Measurements from ENCODE around the gene NECTIN2. TPM values are rescaled to one million over a fixed set of nuclear protein-coding genes. Genes with fewer than 3 reads are reported as not detected.
"Not testable (repeated sequence)": the region's sequence is repeated elsewhere in the genome, so short reads cannot be mapped to it uniquely, and the experiment has no call there.

Gene NECTIN2
- total RNA-seq, 1 donor from 2014 or later: 183 TPM

- DNase-seq (ENCODE audit: low read depth): no peak
Observed at GRCh38 chr19:44884566-44884965, 38.5 kb downstream of the NECTIN2 start.

GRCh38 chr19:44886141-44886540 is 40.0 kb downstream of the NECTIN2 start:
- DNase-seq (ENCODE audit: low read depth): no peak

GRCh38 chr19:44887648-44888047 is 41.6 kb downstream of the NECTIN2 start:
- DNase-seq (ENCODE audit: low read depth): no peak

GRCh38 chr19:44888335-44888734 is 42.2 kb downstream of the NECTIN2 start:
- not testable (repeated sequence) for DNase-seq (ENCODE audit: low read depth)

GRCh38 chr19:44889830-44890365 is 43.8 kb downstream of the NECTIN2 start:
- no peak for DNase-seq (ENCODE audit: low read depth)

GRCh38 chr19:44890366-44891015 is 44.4 kb downstream of the NECTIN2 start:
- peak; percentile 99 for DNase-seq (ENCODE audit: low read depth)

GRCh38 chr19:44891016-44891882 is 45.2 kb downstream of the NECTIN2 start, which contains the start of gene TOMM40:
TSS of gene TOMM40 (plus strand) at chr19:44891254. CDS start at chr19:44891416, 162 bp downstream.
- DNase-seq (ENCODE audit: low read depth): peak; percentile 99

- no peak for DNase-seq (ENCODE audit: low read depth)
Observed at GRCh38 chr19:44892932-44893331, 46.8 kb downstream of the NECTIN2 start.

- no peak for DNase-seq (ENCODE audit: low read depth)
Observed at GRCh38 chr19:44893332-44894051, 47.4 kb downstream of the NECTIN2 start.

GRCh38 chr19:44894052-44894400 is 47.9 kb downstream of the NECTIN2 start:
- DNase-seq (ENCODE audit: low read depth): no peak

- no peak for DNase-seq (ENCODE audit: low read depth)
Observed at GRCh38 chr19:44894946-44895345, 48.8 kb downstream of the NECTIN2 start.

GRCh38 chr19:44897835-44898234 is 51.7 kb downstream of the NECTIN2 start:
- no peak for DNase-seq (ENCODE audit: low read depth)

- DNase-seq (ENCODE audit: low read depth): no peak
Observed at GRCh38 chr19:44900328-44901244, 54.5 kb downstream of the NECTIN2 start.

- no peak for DNase-seq (ENCODE audit: low read depth)
Observed at GRCh38 chr19:44903216-44903601, 57.1 kb downstream of the NECTIN2 start.

- DNase-seq (ENCODE audit: low read depth): no peak
Observed at GRCh38 chr19:44903602-44904425, 57.7 kb downstream of the NECTIN2 start.

- DNase-seq (ENCODE audit: low read depth): no peak
Observed at GRCh38 chr19:44904426-44904994, 58.4 kb downstream of the NECTIN2 start.

- DNase-seq (ENCODE audit: low read depth): no peak
Observed at GRCh38 chr19:44905437-44906160, 59.5 kb downstream of the NECTIN2 start, which contains the start of gene APOE. TSS of gene APOE (plus strand) at chr19:44905796. CDS start at chr19:44906625, 829 bp downstream.

- no peak for DNase-seq (ENCODE audit: low read depth)
Observed at GRCh38 chr19:44907613-44908012, 61.5 kb downstream of the NECTIN2 start.

Measured in renal cortical epithelial cell (primary cell).